WTC11 (cell line): ENCODE data around the gene APOLD1. TPM values are rescaled to one million over a fixed set of nuclear protein-coding genes. Genes with fewer than 3 reads are reported as not detected.

Experiments used
- ATAC-seq: fragments of 200-7000 bp; cut with Tn5 transposase; 2 replicates; pipeline ENCODE4 v1.10.0; 2021; ENCODE audit warnings: mild to moderate bottlenecking, moderate library complexity
- CTCF ChIA-PET: fragments of 300-600 bp; sonication (Branson Sonifier 250); formaldehyde crosslinking; loops from one replicate; lab custom pipeline; 2021; ENCODE audit warnings: antibody characterized with exemption; lab: Charles Lee
- POLR2A ChIA-PET: fragments of 350-600 bp; sonication (Branson Sonifier 250); formaldehyde crosslinking; loops from one replicate; lab custom pipeline; 2021; ENCODE audit warnings: antibody characterized with exemption; lab: Charles Lee
- DNase-seq: peaks from one replicate; pipeline ENCODE4 v3.0.0; 2021; ENCODE audit warnings: low spot score
- H3K27ac Mint-ChIP-seq: 2 replicates; pipeline ENCODE4 v1.8.0; 2021; ENCODE audit warnings: mixed read lengths
- H3K27me3 Mint-ChIP-seq: 2 replicates; pipeline ENCODE4 v1.8.0; 2021; ENCODE audit warnings: low read depth, mild to moderate bottlenecking, moderate library complexity, mixed read lengths
- H3K36me3 Mint-ChIP-seq: 2 replicates; pipeline ENCODE4 v1.8.0; 2021; ENCODE audit warnings: mixed read lengths
- H3K4me1 Mint-ChIP-seq: 2 replicates; pipeline ENCODE4 v1.8.0; 2022; ENCODE audit warnings: mixed read lengths
- H3K4me3 Mint-ChIP-seq: 2 replicates; pipeline ENCODE4 v1.8.0; 2021; ENCODE audit warnings: mild to moderate bottlenecking, moderate library complexity, mixed read lengths
- H3K9me3 Mint-ChIP-seq: 2 replicates; pipeline ENCODE4 v1.8.0; 2021; ENCODE audit warnings: mixed read lengths
- AR ChIP-seq: fragments of 250-450 bp; sonication (Bioruptor Pico); IDR thresholded peaks from 2 replicates; pipeline ENCODE4 v1.9.0; 2021; ENCODE audit warnings: mild to moderate bottlenecking
- ATF2 ChIP-seq: sonication (generic); formaldehyde crosslinking; IDR thresholded peaks from 2 replicates; pipeline ENCODE4 v1.8.1; 2022; ENCODE audit warnings: low read depth, missing genetic modification reagents, borderline replicate concordance
- CREB1 ChIP-seq: sonication (generic); formaldehyde crosslinking; IDR thresholded peaks from 2 replicates; pipeline ENCODE4 v1.8.0; 2023; ENCODE audit warnings: mild to moderate bottlenecking, missing genetic modification reagents
- CREM ChIP-seq: sonication (generic); formaldehyde crosslinking; IDR thresholded peaks from 2 replicates; pipeline ENCODE4 v1.8.1; 2022; ENCODE audit warnings: mild to moderate bottlenecking, missing genetic modification reagents, moderate library complexity
- E2F4 ChIP-seq: sonication (generic); formaldehyde crosslinking; IDR thresholded peaks from 2 replicates; pipeline ENCODE4 v1.8.1; 2022; ENCODE audit warnings: low read depth, mild to moderate bottlenecking, moderate library complexity, missing genetic modification reagents, borderline replicate concordance
- ELF4 ChIP-seq: sonication (generic); formaldehyde crosslinking; IDR thresholded peaks from 2 replicates; pipeline ENCODE4 v1.8.1; 2022; ENCODE audit warnings: low read depth, mild to moderate bottlenecking, moderate library complexity, missing genetic modification reagents
- ESRRA ChIP-seq: sonication (generic); formaldehyde crosslinking; IDR thresholded peaks from 2 replicates; pipeline ENCODE4 v1.8.1; 2022; ENCODE audit warnings: mild to moderate bottlenecking, missing genetic modification reagents, borderline replicate concordance
- ETV6 ChIP-seq: sonication (generic); formaldehyde crosslinking; IDR thresholded peaks from 2 replicates; pipeline ENCODE4 v1.8.1; 2022; ENCODE audit warnings: mild to moderate bottlenecking, missing genetic modification reagents
- GRHL2 ChIP-seq: fragments of 250-450 bp; sonication (Bioruptor Pico); IDR thresholded peaks from 2 replicates; pipeline ENCODE4 v1.8.0; 2022; ENCODE audit warnings: mild to moderate bottlenecking, moderate library complexity; ENCODE audit not compliant: insufficient replicate concordance, severe bottlenecking
- HMGA2 ChIP-seq: fragments of 250-450 bp; sonication (Bioruptor Pico); IDR thresholded peaks from 2 replicates; pipeline ENCODE4 v1.4.0; 2021; ENCODE audit warnings: mild to moderate bottlenecking, moderate library complexity
- NFE2L1 ChIP-seq: sonication (generic); formaldehyde crosslinking; IDR thresholded peaks from 2 replicates; pipeline ENCODE4 v1.8.1; 2023; ENCODE audit warnings: missing genetic modification reagents
- PRDM15 ChIP-seq: sonication (generic); formaldehyde crosslinking; IDR thresholded peaks from 2 replicates; pipeline ENCODE4 v1.8.0; 2022; ENCODE audit warnings: missing genetic modification reagents
- PREB ChIP-seq: sonication (generic); formaldehyde crosslinking; IDR thresholded peaks from 2 replicates; pipeline ENCODE4 v1.8.1; 2022; ENCODE audit warnings: mild to moderate bottlenecking, missing genetic modification reagents, moderate library complexity, borderline replicate concordance
- SP1 ChIP-seq: sonication (generic); formaldehyde crosslinking; conservative IDR thresholded peaks from 2 replicates; pipeline ENCODE4 v1.8.1; 2022; ENCODE audit warnings: missing genetic modification reagents
- TEAD1 ChIP-seq: sonication (generic); formaldehyde crosslinking; IDR thresholded peaks from 2 replicates; pipeline ENCODE4 v1.8.0; 2022; ENCODE audit warnings: mild to moderate bottlenecking, missing genetic modification reagents
- TP53 ChIP-seq: sonication (generic); formaldehyde crosslinking; IDR thresholded peaks from 2 replicates; pipeline ENCODE4 v1.8.1; 2023; ENCODE audit warnings: mild to moderate bottlenecking, missing genetic modification reagents
- ZNF219 ChIP-seq: sonication (generic); formaldehyde crosslinking; IDR thresholded peaks from 2 replicates; pipeline ENCODE4 v1.8.0; 2023; ENCODE audit warnings: missing genetic modification reagents, mild to moderate bottlenecking, borderline replicate concordance
- ZNF396 ChIP-seq: fragments of 250-450 bp; sonication (Bioruptor Pico); IDR thresholded peaks from 2 replicates; pipeline ENCODE4 v1.8.0; 2021; ENCODE audit warnings: mild to moderate bottlenecking, moderate library complexity, borderline replicate concordance
- total RNA-seq: library from RNA; stranded (reverse); gene quantifications from 3 replicates; pipeline ENCODE4 v1.2.3, GENCODE V29; 2021

The APOLD1 gene
- total RNA-seq, 1 experiment from 2014 or later = 0.44 TPM

- TF ChIP-seq PRDM15 (CRISPR knock-in tag) = no peak
- no peak for TF ChIP-seq AR (CRISPR knock-in tag)
- TF ChIP-seq CREM (CRISPR knock-in tag) = no peak
Measured at GRCh38 chr12:12784116-12784515, 1.3 kb upstream of the APOLD1 start (continued).

GRCh38 chr12:12786351-12786705, 869 bp downstream of the APOLD1 start:
- no peaks in the 10 kb centered on the region for H3K36me3 Mint-ChIP-seq
- POLR2A ChIA-PET = interaction anchor here (1.0 kb wide), 1 partner anchor 70 kb away, joined by 3 read pairs; no protein-coding TSS in a partner anchor
- H3K9me3 Mint-ChIP-seq = 0 out of 2 replicates have a peak, but pooled peaks cover 3% of the 10 kb centered on the region
- ATAC-seq (no peak), DNase-seq (no peak)
- H3K27me3 Mint-ChIP-seq = peaks cover 42% of the 10 kb centered on the region
- H3K4me3 Mint-ChIP-seq = peak overlapping the region; percentile 59
- peaks cover 40% of the 10 kb centered on the region for H3K4me1 Mint-ChIP-seq
- CTCF ChIA-PET = interaction anchor here (0.5 to 3.5 kb wide), 5 partner anchors 50 to 469 kb away, joined by 3 to 16 read pairs (median 3); partner anchors contain the start of gene GPRC5A
- no peak for TF ChIP-seq ATF2 (CRISPR knock-in tag)
- TF ChIP-seq ZNF219 (CRISPR knock-in tag) = no peak
- TF ChIP-seq GRHL2 (CRISPR knock-in tag) = no peak
- no peak for TF ChIP-seq ESRRA (CRISPR knock-in tag)
- no peak for TF ChIP-seq PREB (CRISPR knock-in tag)
- TF ChIP-seq E2F4 = no peak
- no peak for TF ChIP-seq TP53 (CRISPR knock-in tag)
- no peak for TF ChIP-seq ZNF396
- TF ChIP-seq PRDM15 (CRISPR knock-in tag) = no peak
- no peak for TF ChIP-seq SP1
- TF ChIP-seq ETV6 (CRISPR knock-in tag) = no peak
- no peak for TF ChIP-seq ELF4 (CRISPR knock-in tag)
- TF ChIP-seq HMGA2 (CRISPR knock-in tag) = no peak
- TF ChIP-seq NFE2L1 (CRISPR knock-in tag) = no peak
- TF ChIP-seq TEAD1 = no peak
- TF ChIP-seq CREB1 = no peak
- H3K27ac Mint-ChIP-seq = no peak overlapping the region
